Right lung (tissue), 5 donors: ENCODE results near the gene CD28. TPM values are rescaled to one million over a fixed set of nuclear protein-coding genes. Genes with fewer than 3 reads are reported as not detected.
A peak's percentile ranks its signal among the peaks of the same experiment; 100 is the strongest.
"Not testable (repeated sequence)": the region's sequence is repeated elsewhere in the genome, so short reads cannot be mapped to it uniquely, and the experiment has no call there.

ENCODE experiments used
- DNase-seq, 2 donors: peaks; one replicate each; pipeline ENCODE4 v3.0.0-alpha.2; 2013
- polyA plus RNA-seq, 5 donors: library from polyadenylated mRNA; unstranded; fragments of 120-200 nt; gene quantifications; one replicate each; pipeline versions ENCODE4 v1.2.1 to v1.2.3, GENCODE V29; 2013; ENCODE audit warnings: inconsistent platforms in 1 of 5, low replicate concordance in 1 of 5; ENCODE audit not compliant: insufficient read length in 5 of 5, insufficient read depth in 1 of 5

The CD28 gene
- polyA plus RNA-seq, 5 donors, result 1.8 to 3.3 (median 3.1) TPM

DNA sequence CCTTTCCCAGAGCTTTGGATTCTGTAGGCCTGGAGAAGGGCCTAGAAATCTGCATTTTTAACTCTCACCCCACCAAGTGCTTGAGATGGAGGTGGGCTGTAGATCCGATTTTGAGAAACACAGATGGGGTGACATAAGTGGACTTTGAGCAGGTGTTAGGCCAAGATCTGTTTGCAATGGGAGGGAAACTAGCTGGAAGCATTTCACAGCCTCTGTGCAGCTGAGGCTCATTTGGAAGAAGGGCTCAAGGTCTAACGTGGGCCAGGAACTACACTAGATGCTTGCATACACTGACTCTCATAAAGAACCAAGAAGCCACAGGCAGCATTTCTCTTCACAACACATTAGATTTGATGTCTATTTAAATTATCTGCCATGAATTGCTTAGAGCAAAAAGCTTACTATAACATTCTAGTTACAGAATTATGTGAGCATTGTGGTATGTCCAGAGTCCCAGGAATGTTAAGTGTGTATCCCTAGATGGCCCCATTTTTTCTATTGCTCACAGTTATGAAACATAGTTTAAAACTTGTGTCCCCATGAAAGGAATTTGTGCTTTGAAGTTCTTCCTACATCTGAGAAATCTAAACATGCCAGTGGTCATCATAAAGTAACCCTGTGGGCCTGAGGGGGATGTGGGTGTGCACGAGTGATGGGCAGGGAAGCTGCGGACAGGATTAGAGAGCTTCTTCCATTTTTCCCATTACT lies 77.2 kb downstream of the CD28 start:
- DNase-seq, result no peak

- not testable (repeated sequence) for DNase-seq
Observed at GRCh38 chr2:203784710-203785270, 78.4 kb downstream of the CD28 start.

DNA sequence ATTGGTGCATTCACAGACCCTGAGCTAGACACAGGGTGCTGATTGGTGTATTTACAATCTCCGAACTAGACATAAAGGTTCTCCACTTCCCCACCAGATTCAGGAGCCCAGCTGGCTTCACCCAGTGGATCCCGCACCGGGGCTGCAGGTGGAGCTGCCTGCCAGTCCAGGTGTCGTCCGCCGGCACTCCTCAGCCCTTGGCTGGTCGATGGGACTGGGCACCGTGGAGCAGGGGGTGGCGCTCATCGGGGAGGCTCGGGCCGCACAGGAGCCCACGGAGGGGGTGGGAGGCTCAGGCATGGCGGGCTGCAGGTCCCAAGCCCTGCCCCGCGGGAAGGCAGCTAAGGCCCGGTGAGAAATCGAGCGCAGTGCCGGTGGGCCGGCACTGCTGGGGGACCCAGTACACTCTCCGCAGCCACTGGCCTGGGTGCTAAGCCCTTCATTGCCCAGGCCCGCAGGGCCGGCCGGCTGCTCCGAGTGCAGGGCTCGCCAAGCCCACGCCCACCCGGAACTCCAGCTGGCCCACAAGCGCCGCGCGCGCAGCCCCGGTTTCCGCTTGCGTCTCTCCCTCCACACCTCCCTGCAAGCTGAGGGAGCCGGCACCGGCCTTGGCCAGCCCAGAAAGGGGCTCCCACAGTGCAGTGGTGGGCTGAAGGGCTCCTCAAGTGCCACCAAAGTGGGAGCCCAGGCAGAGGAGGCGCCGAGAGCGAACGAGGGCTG lies 79.1 kb downstream of the CD28 start:
- not testable (repeated sequence) for DNase-seq

DNA sequence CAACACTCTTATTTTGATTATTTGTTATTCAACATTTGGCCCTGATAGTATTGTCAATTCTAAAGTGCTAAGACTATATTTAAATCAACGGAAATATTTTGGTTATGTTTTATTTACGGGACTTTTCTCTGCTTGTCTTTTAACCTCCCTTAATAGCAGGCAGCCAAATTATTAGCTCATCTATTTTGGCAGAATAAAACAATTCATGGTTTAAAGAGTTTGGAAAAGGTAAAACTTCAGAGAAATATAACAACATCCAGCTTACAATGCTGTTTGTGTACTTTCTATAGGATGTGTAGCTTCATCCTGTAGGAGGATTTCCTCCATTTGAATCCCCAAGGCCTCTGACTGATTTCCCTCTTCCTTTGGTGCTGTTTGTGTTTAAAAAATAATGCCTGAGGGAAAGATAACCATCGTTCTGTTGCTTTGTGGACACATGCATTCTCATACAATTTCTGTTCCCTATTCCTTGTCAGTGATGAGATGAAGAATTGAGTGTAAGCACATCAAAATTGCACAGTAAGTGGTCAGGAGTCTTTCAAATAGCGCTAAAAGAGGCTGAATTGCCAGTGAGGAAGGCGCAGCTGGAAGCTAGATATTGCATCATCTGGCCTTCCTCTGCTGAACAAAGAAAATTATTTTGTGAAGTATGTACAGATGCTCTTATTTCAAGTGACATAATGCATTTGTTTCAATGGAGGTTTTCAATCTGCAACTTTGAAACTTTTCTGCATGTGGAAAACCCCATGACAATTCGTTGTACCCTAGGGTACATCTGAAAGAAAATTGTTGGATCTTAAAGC lies 80.3 kb downstream of the CD28 start:
- DNase-seq, result peak; percentile 51 to 60

- no peak for DNase-seq
Observed at GRCh38 chr2:203787979-203788378, 81.5 kb downstream of the CD28 start.

Other genes starting within 250 kb of the CD28 start
- gene RAPH1, start 171.3 kb upstream of the CD28 start, polyA plus RNA-seq, result 10 to 100 TPM; 18.4 to 25.2 (median 23.9) TPM
- under 1 TPM; 0.12 to 0.21 (median 0.16) TPM for gene CTLA4, start 161.1 kb downstream of the CD28 start, polyA plus RNA-seq
- gene ICOS, start 230.1 kb downstream of the CD28 start, polyA plus RNA-seq, result under 1 TPM in 4 of 5 donors, not detected in 1; 0.12 to 0.16 (median 0.14) TPM